ENCODE results near the gene WDR45B.

Gene WDR45B

DNA sequence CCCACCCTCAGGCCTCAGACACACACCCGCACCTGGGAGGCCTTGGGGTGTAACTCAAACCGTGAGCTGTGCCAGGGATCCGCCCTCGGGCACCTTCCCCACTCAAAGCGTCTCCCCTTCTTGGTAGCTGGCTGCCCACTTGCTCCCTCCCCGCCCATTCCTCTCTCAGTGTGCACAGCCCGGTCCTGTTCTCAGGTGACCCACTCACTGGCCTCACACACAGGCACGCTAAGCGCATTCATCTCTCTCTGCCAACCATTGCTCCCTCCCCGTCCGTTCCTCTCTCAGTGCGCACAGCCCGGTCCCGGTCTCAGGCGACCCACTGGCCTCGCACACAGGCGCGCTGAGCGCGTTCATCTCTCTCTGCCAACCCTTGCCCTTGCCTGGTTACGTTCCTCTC, 20.8 kb downstream of the WDR45B start:
- no peak overlapping the region for H3K27ac ChIP-seq (ENCODE audit: low read length)
- H3K36me3 ChIP-seq (ENCODE audit: control insufficient read depth in 2 of 2, insufficient read depth in 2 of 2, low read length in 2 of 2): peaks cover 28 to 45% of the 10 kb centered on the region in 2 donors
- no peaks in the 10 kb centered on the region for H3K27me3 ChIP-seq (ENCODE audit: control insufficient read depth in 1 of 2, insufficient read depth in 2 of 2, low read length in 2 of 2)
- no peaks in the 10 kb centered on the region for H3K9me3 ChIP-seq (ENCODE audit: control insufficient read depth in 2 of 2, low read length in 2 of 2)
- H3K4me1 ChIP-seq (ENCODE audit: control insufficient read depth, insufficient read depth, low read length): no peaks in the 10 kb centered on the region
- no peak overlapping the region for H3K4me3 ChIP-seq (ENCODE audit: low read length in 2 of 2)
- H3K9ac ChIP-seq (ENCODE audit: low read length in 2 of 2): no peak overlapping the region

DNA sequence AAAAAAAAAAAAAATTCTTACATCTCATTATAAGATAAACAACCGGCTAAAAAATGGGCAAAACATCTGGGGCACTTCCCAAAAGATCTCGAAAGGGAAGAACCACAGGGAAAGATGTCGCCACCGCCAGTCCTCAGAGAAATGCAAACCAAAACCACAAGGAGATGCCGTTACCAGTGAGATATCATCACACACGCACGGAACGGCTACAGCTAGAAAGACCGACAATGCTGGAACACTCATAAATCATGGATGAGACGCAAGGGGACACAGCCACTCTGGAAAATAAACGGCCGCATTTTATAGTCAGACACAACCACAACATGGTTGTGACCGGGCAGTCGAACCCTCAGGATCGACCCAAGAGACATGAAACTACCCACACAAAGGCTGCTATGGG, 24.5 kb downstream of the WDR45B start:
- Histone ChIP-seq H3K4me3 (ENCODE audit: low read length in 2 of 2) (no peak overlapping the region), H3K9me3 (ENCODE audit: control insufficient read depth in 2 of 2, low read length in 2 of 2) (no peaks in the 10 kb centered on the region), H3K27me3 (ENCODE audit: control insufficient read depth in 1 of 2, insufficient read depth in 2 of 2, low read length in 2 of 2) (no peaks in the 10 kb centered on the region), H3K27ac (ENCODE audit: low read length) (no peak overlapping the region), H3K4me1 (ENCODE audit: control insufficient read depth, insufficient read depth, low read length) (no peaks in the 10 kb centered on the region), H3K9ac (ENCODE audit: low read length in 2 of 2) (no peak overlapping the region), H3K36me3 (ENCODE audit: control insufficient read depth in 2 of 2, insufficient read depth in 2 of 2, low read length in 2 of 2) (peaks cover 46 to 49% of the 10 kb centered on the region in 2 donors)

DNA sequence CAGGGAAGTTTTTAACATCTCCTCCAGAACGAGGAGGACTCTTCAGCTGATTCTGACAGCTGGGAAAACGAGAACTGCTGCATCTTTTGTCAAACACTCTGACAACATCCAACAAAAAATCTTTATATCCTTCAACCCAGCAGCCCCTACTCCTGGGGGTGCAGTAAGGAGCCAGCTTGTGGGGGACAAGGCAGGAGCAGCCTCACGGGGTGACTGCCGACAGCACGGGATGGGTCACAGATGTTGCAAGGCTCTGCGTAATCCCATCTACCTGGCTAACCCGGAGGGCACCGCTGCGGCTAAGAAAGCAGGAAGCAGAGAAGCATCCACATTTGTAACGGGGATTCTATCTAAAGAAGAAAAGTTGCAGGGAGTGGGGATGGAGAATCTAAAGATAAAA, 28.6 kb downstream of the WDR45B start:
- no peaks in the 10 kb centered on the region for H3K27me3 ChIP-seq (ENCODE audit: control insufficient read depth in 1 of 2, insufficient read depth in 2 of 2, low read length in 2 of 2)
- H3K9me3 ChIP-seq (ENCODE audit: control insufficient read depth in 2 of 2, low read length in 2 of 2): no peaks in the 10 kb centered on the region
- no peaks in the 10 kb centered on the region for H3K4me1 ChIP-seq (ENCODE audit: control insufficient read depth, insufficient read depth, low read length)
- no peak overlapping the region for H3K27ac ChIP-seq (ENCODE audit: low read length)
- H3K4me3 ChIP-seq (ENCODE audit: low read length in 2 of 2): no peak overlapping the region
- H3K36me3 ChIP-seq (ENCODE audit: control insufficient read depth in 2 of 2, insufficient read depth in 2 of 2, low read length in 2 of 2): peaks cover 50 to 54% of the 10 kb centered on the region in 2 donors
- H3K9ac ChIP-seq (ENCODE audit: low read length in 2 of 2): no peak overlapping the region

DNA sequence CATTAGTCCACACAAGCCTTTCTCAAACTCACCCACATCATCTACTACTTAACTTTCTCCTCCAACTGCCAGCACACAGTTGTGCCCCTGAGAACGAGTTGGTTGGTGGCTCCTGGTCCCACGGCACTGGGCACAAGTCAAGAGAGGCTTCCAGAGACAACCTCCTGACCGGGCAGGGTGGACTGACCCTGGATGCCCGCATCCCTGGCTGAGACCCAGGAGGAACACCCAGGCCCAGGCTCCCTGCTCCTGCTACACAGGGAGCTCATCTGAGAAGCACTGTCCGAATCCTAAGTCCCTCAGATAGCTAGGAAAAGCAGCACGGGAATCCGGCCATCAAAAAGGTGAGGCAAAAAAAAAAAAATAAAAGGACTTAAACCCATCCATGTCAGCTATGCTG, 29.0 kb downstream of the WDR45B start:
- Histone ChIP-seq H3K9me3 (ENCODE audit: control insufficient read depth in 2 of 2, low read length in 2 of 2) (no peaks in the 10 kb centered on the region), H3K9ac (ENCODE audit: low read length in 2 of 2) (no peak overlapping the region), H3K36me3 (ENCODE audit: control insufficient read depth in 2 of 2, insufficient read depth in 2 of 2, low read length in 2 of 2) (peaks cover 50 to 54% of the 10 kb centered on the region in 2 donors), H3K27me3 (ENCODE audit: control insufficient read depth in 1 of 2, insufficient read depth in 2 of 2, low read length in 2 of 2) (no peaks in the 10 kb centered on the region), H3K4me1 (ENCODE audit: control insufficient read depth, insufficient read depth, low read length) (no peaks in the 10 kb centered on the region), H3K27ac (ENCODE audit: low read length) (no peak overlapping the region), H3K4me3 (ENCODE audit: low read length in 2 of 2) (no peak overlapping the region)

DNA sequence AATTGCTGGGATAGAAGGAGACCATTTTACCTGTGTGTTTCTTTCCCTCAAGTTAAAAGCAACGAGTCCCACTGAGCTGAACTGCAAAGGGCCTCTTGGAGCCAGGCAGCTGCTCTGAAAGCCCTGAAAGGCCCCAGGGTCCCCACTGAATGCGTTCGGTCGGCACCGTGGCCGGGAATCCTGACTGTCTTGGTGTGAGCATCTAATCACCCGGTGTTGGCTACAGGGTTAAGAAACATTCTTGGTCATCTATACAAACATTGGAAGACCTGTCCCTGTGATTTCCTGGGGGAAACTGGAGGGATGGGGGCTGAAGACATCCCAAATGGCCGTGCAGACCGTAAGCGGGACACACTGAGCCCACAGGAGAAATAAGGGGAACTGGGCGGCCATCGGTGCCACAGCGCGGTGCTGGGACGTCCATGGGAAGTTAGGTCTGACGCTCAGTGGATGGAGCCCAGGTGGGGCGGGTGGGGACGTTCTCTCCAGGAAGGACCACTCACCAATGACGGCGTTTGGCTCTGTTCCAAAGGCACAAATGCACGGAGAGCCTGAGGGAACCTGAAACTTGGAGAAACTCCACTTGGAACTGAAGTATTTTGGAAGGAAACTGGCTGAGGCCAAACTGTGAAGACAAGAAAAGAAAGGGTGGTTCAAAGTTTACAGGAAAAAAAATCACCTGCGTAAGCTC, 32.1 kb downstream of the WDR45B start:
- Histone ChIP-seq H3K27me3 (ENCODE audit: control insufficient read depth in 1 of 2, insufficient read depth in 2 of 2, low read length in 2 of 2) (no peaks in the 10 kb centered on the region), H3K36me3 (ENCODE audit: control insufficient read depth in 2 of 2, insufficient read depth in 2 of 2, low read length in 2 of 2) (peaks cover 42 to 46% of the 10 kb centered on the region in 2 donors), H3K4me3 (ENCODE audit: low read length in 2 of 2) (no peak overlapping the region), H3K9ac (ENCODE audit: low read length in 2 of 2) (no peak overlapping the region), H3K27ac (ENCODE audit: low read length) (no peak overlapping the region), H3K9me3 (ENCODE audit: control insufficient read depth in 2 of 2, low read length in 2 of 2) (no peaks in the 10 kb centered on the region), H3K4me1 (ENCODE audit: control insufficient read depth, insufficient read depth, low read length) (no peaks in the 10 kb centered on the region)

DNA sequence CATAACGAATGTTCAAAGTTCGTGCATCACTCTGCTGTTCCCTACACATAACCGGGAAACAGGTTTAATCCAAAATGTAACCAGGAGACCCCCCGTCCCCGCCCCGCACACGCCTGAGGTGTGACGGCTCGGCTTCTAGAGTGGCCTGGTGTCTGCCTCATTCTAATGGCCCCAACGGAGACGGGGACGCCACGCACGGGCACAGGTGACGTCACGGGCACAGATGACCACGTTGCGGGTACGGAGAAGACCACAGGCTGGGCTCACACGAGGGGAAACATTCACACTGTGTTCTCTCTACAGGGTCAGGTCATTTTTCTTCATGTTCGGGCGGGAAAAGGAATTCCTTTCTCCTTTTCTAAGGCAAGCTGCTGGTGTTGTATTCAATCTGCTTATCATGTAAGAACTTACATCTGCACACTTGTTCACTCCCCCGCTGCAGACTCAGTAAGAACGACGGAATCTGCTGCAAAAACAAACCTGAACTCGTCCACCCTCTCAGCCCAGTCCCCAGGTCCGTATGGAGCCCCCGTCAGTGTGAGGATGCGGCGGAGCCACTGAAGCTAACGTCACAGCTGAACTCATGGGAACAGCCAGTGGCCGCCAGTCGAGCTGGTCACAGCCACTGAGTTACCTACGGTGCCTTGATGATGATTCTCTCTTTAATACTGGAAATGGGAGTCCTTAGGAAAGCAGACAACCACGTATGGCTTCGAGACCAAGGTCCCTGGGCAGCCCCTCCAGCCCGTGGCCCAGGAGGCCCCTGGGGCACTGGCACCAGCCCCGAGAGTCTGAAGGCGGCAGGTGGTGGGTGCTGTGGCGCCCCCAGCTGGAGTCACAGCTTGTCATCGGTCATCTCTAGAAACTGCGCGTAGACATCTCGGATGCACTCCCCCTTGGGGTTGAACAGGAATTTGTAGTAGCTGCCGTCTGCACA, 32.9 kb downstream of the WDR45B start:
- Histone ChIP-seq H3K4me3 (ENCODE audit: low read length in 2 of 2) (no peak overlapping the region), H3K27me3 (ENCODE audit: control insufficient read depth in 1 of 2, insufficient read depth in 2 of 2, low read length in 2 of 2) (no peaks in the 10 kb centered on the region), H3K9ac (ENCODE audit: low read length in 2 of 2) (no peak overlapping the region), H3K9me3 (ENCODE audit: control insufficient read depth in 2 of 2, low read length in 2 of 2) (no peaks in the 10 kb centered on the region), H3K27ac (ENCODE audit: low read length) (no peak overlapping the region), H3K4me1 (ENCODE audit: control insufficient read depth, insufficient read depth, low read length) (no peaks in the 10 kb centered on the region), H3K36me3 (ENCODE audit: control insufficient read depth in 2 of 2, insufficient read depth in 2 of 2, low read length in 2 of 2) (peaks cover 37 to 45% of the 10 kb centered on the region in 2 donors)

DNA sequence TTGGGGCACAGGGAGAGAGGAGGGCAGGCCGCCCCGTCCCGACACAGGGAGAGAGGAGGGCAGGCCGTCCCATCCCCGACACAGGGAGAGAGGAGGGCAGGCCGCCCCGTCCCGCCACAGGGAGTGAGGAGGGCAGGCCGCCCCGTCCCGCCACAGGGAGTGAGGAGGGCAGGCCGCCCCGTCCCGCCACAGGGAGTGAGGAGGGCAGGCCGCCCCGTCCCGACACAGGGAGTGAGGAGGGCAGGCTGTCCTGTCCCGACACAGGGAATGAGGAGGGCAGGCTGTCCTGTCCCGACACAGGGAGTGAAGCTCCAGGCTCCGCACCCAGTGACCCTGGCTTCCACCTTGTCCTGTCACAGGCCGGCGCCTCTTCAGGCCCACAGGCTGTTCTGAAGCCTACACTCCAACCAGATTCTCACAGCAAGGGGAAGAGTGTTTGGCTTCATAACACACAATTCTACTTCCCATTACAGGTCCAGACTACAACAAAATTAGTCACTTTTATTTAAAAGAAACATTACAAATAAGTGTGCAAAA, 34.1 kb downstream of the WDR45B start:
- Histone ChIP-seq H3K4me3 (ENCODE audit: low read length in 2 of 2) (no peak overlapping the region), H3K27ac (ENCODE audit: low read length) (no peak overlapping the region), H3K36me3 (ENCODE audit: control insufficient read depth in 2 of 2, insufficient read depth in 2 of 2, low read length in 2 of 2) (peaks cover 38 to 41% of the 10 kb centered on the region in 2 donors), H3K9ac (ENCODE audit: low read length in 2 of 2) (no peak overlapping the region), H3K4me1 (ENCODE audit: control insufficient read depth, insufficient read depth, low read length) (no peaks in the 10 kb centered on the region), H3K9me3 (ENCODE audit: control insufficient read depth in 2 of 2, low read length in 2 of 2) (no peaks in the 10 kb centered on the region), H3K27me3 (ENCODE audit: control insufficient read depth in 1 of 2, insufficient read depth in 2 of 2, low read length in 2 of 2) (no peaks in the 10 kb centered on the region)

DNA sequence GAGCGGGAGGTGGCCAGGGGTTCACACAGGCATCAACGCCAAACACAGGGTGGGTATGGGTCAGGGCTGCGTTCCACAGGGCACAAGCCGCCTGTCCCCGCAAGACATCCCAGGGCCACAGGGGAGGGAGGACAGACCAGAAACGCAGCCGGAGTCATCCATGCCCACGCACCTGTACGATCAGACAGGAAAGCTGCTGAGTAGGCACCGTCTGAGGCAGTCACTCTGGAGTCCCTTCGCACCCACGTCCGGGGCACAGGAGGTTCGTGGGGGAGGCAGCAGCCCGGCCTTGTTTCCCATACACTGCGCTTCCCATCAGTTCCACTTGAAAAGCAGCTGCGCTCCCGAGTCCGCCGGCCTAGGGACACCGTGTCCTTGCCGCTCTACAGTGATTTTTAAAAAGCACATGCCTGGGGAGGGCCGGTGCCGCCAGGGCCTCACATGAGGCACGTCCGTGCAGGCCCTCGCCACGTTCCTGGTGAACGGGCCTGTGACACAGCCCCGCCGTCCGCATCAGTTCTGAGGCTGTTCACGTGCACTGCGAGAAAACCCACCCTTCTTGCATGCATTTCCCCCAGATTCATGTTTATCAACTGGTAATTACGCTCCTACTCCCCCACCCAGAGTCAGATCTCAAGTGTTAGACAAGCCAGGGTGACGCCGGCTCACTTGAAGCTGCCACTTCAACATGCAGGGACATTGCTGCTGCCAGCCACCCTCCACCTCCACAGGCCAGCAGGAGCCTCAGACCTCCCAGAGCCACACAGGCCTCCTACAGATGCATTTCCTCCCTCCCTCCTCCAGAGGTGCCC, 34.8 kb downstream of the WDR45B start:
- H3K4me1 ChIP-seq (ENCODE audit: control insufficient read depth, insufficient read depth, low read length): no peaks in the 10 kb centered on the region
- H3K9ac ChIP-seq (ENCODE audit: low read length in 2 of 2): no peak overlapping the region
- H3K4me3 ChIP-seq (ENCODE audit: low read length in 2 of 2): no peak overlapping the region
- peaks cover 31 to 39% of the 10 kb centered on the region in 2 donors for H3K36me3 ChIP-seq (ENCODE audit: control insufficient read depth in 2 of 2, insufficient read depth in 2 of 2, low read length in 2 of 2)
- no peaks in the 10 kb centered on the region for H3K9me3 ChIP-seq (ENCODE audit: control insufficient read depth in 2 of 2, low read length in 2 of 2)
- no peaks in the 10 kb centered on the region for H3K27me3 ChIP-seq (ENCODE audit: control insufficient read depth in 1 of 2, insufficient read depth in 2 of 2, low read length in 2 of 2)
- no peak overlapping the region for H3K27ac ChIP-seq (ENCODE audit: low read length)

DNA sequence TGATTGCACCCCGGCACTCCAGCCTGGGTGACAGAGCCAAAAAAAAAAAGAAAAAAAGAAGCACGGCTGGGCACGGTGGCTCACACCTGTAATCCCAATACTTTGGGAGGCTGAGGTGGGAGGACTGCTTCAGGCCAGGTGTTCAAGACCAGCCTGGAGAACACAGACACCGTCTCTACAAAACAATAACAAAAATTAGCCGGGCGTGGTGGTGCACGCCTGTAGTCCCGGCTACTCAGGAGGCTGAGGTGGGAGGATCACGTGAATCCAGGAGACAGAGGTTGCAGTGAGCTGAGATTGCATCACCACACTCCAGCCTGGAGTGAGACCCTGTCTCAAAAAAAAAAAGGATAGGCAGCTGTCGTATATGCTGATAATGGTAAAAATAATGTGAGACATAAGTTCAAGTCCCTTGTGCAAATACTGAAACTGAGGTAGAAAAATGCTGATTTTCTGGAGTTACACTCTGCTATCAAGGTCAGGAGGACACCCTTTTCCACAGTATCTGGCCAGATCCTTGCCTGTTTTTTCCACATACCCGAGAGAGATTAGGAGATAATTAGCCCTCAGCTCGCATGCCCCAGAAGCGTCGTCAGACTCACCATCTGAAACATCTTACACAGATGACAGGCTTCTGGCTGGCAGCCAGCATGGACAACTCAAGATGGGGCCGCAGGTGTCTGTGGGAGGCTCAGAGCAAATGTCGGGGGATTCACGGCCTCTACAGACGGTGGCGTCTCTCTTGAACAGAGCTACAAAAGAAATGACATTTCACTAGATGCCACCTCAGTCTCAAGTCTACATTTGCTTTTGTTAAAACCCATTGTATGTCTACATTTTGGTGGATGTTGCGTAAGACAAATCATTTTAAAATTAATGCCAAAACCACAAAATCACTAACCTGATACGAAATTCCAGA, 36.8 kb downstream of the WDR45B start:
- Histone ChIP-seq H3K4me3 (ENCODE audit: low read length in 2 of 2) (no peak overlapping the region), H3K4me1 (ENCODE audit: control insufficient read depth, insufficient read depth, low read length) (no peaks in the 10 kb centered on the region), H3K27ac (ENCODE audit: low read length) (no peak overlapping the region), H3K9me3 (ENCODE audit: control insufficient read depth in 2 of 2, low read length in 2 of 2) (no peaks in the 10 kb centered on the region), H3K9ac (ENCODE audit: low read length in 2 of 2) (no peak overlapping the region), H3K27me3 (ENCODE audit: control insufficient read depth in 1 of 2, insufficient read depth in 2 of 2, low read length in 2 of 2) (no peaks in the 10 kb centered on the region), H3K36me3 (ENCODE audit: control insufficient read depth in 2 of 2, insufficient read depth in 2 of 2, low read length in 2 of 2) (peaks cover 21 to 28% of the 10 kb centered on the region in 2 donors)
